K562 (cell line): Measurements from ENCODE around the gene PARP9. TPM values are rescaled to one million over a fixed set of nuclear protein-coding genes. Genes with fewer than 3 reads are reported as not detected.
A peak's percentile ranks its signal among the peaks of the same experiment; 100 is the strongest.

Experiments used
- ARID2 ChIP-seq: fragments of 450-650 bp; IDR thresholded peaks from 2 replicates; pipeline ENCODE4 v1.6.1; 2017; ENCODE audit warnings: antibody characterized with exemption, mild to moderate bottlenecking
- BCOR ChIP-seq: fragments of 450-650 bp; IDR thresholded peaks from 2 replicates; pipeline ENCODE4 v1.6.1; 2016
- BHLHE40 ChIP-seq: IDR thresholded peaks from 2 replicates; pipeline ENCODE4 v1.6.1; 2011; ENCODE audit warnings: low read length, improper control_type of control experiment
- HDAC1 ChIP-seq, 2 experiments: fragments of 450-650 bp; IDR thresholded peaks; 2 replicates each; pipeline ENCODE4 v1.6.1; 2016 to 2017; ENCODE audit warnings: inconsistent platforms in 1 of 2, mild to moderate bottlenecking in 1 of 2, moderate library complexity in 1 of 2
- L3MBTL2 ChIP-seq: fragments of 450-650 bp; IDR thresholded peaks from 2 replicates; pipeline ENCODE4 v1.6.1; 2016; ENCODE audit warnings: mild to moderate bottlenecking, moderate library complexity
- MAX ChIP-seq: sonication (generic); formaldehyde crosslinking; IDR thresholded peaks from 2 replicates; pipeline ENCODE4 v1.9.0; 2022; ENCODE audit warnings: mild to moderate bottlenecking, missing genetic modification reagents
- MLLT1 ChIP-seq, 2 experiments: fragments of 450-650 bp; IDR thresholded peaks; 2 replicates each; pipeline ENCODE4 v1.6.1; 2016
- PHF21A ChIP-seq: fragments of 450-650 bp; IDR thresholded peaks from 2 replicates; pipeline ENCODE4 v1.6.1; 2017; ENCODE audit warnings: low read depth, borderline replicate concordance
- SIX5 ChIP-seq, 2 experiments: IDR thresholded peaks; 2 replicates each; pipeline ENCODE4 v1.6.1; 2011; ENCODE audit warnings: low read length in 2 of 2, borderline replicate concordance in 1 of 2, low read depth in 1 of 2, mild to moderate bottlenecking in 1 of 2, moderate library complexity in 1 of 2; ENCODE audit not compliant: insufficient read depth in 1 of 2
- polyA plus RNA-seq, 8 experiments: library from polyadenylated mRNA; depleted of rRNA in 4 of 8; stranded (reverse) in 5 of 8; unstranded in 3 of 8; fragments of >200 nt; fragmentation: Nextera tagmentation in 2 of 8; fragmentation: Illumina TruSeq in 1 of 8; extraction: Ambion mirVana in 2 of 8; extraction: Trizol in 1 of 8; gene quantifications; 2 replicates each; pipeline versions ENCODE4 v1.2.1 to v1.2.3, GENCODE V29; 2011 to 2014; ENCODE audit warnings: inconsistent platforms in 1 of 8, missing spikeins in 1 of 8
- total RNA-seq, 7 experiments: library from RNA; depleted of rRNA in 6 of 7; stranded (reverse); fragments of >200 nt in 6 of 7; fragmentation: Illumina TruSeq in 2 of 7; extraction: Trizol in 2 of 7; gene quantifications; 2 replicates each; pipeline versions ENCODE4 v1.2.1 to v1.2.3, GENCODE V29; 2011 to 2021; ENCODE audit warnings: low replicate concordance in 1 of 7

PARP9 gene
- total and polyA plus RNA-seq, 9 of the 15 experiments (the other 6 are each of a cell fraction or from before 2014, with no cell fraction given): 2.1 to 4.8 (median 3.4) TPM

GRCh38 chr3:122513386-122514122 is 50.5 kb downstream of the PARP9 start (continued):
- 0 out of 4 replicates have a peak, but pooled peaks of 1 of the 2 experiments have one; percentile 49 for TF ChIP-seq MLLT1 (IDR thresholded peaks at IDR 0.05)
- TF ChIP-seq SIX5 (IDR thresholded peaks at IDR 0.05; ENCODE audit: borderline replicate concordance in 1 of 2, insufficient read depth in 1 of 2, low read depth in 1 of 2, low read length in 2 of 2): no peak
- TF ChIP-seq BHLHE40: peak; percentile 29; the same call in 1 of the 2 replicates
- TF ChIP-seq HDAC1 (IDR thresholded peaks at IDR 0.05): peak in 1 of 2 experiments; percentile 83; a peak in 2 of 4 replicates
- TF ChIP-seq BCOR: 0 out of 2 replicates have a peak, but pooled peaks have one; percentile 24
- no peak for TF ChIP-seq ARID2
- TF ChIP-seq MAX (CRISPR knock-in tag): peak; percentile 35; the same call in 1 of the 2 replicates
- no peak for TF ChIP-seq PHF21A
- peak; percentile 26; the same call in 1 of the 2 replicates for TF ChIP-seq L3MBTL2
